GM18517 (cell line): ENCODE measurements around the gene MEN1.
A peak's percentile ranks its signal among the peaks of the same experiment; 100 is the strongest.

Source experiments
- ATAC-seq: cut with Tn5 transposase; IDR thresholded peaks from one replicate; pipeline ENCODE4 v1.9.1; 2021; ENCODE audit warnings: mild to moderate bottlenecking, moderate library complexity; ENCODE audit not compliant: unreplicated experiment

Gene MEN1

DNA sequence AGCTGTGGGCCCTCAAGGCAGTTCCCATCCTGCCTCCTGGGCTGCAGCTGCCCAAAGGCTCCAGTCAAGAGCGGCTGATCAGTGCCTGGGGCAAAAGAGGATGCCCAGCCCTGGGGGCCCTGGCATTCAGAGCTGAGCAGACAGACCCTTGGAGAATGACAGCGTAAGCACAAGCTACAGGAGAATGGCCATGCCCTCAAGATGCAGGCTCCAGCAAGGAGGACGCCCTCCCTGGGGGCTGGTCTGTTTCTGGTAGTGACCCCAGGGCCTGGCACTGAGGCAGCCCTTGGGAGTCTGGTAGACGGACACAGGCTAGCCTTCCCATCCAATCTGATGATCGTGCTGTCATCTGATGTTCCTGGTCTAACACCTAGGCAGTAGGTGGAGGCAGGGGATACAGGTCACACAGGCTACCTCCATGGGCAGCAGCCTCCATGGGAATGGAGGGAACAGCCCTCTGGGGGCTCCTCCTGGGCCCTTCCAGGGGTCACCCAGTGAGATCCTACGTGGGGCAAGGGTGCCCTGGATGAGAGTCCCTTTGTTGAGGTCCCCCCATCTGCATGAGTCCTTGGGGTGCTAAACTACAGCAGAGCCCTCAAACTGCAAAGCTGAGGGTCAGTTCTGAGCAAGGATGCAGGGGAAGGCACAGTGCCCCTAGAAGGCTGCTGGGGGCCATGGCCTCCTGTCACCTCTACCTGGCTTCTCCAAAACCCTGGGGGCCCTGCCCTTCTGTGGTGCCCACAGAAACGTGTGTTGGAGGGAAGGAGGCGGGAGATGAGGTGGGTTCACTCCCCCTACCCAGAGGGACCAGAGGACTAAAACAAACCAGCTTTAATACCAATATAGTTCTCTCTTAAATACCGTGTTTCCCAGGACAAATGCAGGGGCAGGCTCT lies 21.8 kb downstream of the MEN1 start:
- ATAC-seq = no peak

DNA sequence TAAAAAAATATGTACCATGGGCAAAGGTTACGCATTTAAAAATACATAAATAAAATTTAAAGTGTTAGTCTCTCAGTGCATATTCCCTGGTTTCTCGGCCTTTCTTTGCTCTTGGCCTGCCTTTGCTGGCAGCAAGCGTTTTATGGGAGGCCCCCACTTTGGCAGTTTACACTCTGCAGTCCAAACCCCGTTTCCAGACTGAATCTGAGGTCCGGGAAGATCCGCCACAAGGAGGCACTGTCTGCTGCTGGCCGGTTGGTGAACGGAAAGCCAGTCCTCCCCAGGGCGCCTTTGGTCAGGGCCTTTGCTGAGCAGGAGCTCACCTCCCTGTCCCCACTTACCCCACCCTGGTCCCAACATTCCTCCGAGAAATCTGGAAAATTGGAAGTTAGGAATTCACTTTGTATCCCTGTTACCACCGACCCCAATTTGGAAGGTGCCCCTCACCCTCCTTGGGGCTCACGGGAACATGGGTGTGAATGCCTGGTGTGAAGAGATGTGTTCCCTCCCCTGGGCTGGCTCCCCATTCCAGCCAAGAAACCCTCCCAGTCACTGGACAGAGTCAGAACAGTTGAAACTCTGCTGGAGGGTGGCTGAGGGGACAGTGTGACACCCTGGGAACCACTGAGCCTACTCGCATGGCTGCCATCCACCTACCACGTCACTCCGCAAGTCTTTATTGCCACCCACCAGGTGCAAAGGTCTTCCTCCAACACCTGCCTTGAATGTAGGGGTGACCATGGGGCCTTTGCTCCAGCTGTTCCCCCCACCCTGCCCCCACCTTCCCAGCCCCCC lies 22.6 kb downstream of the MEN1 start:
- ATAC-seq = no peak

DNA sequence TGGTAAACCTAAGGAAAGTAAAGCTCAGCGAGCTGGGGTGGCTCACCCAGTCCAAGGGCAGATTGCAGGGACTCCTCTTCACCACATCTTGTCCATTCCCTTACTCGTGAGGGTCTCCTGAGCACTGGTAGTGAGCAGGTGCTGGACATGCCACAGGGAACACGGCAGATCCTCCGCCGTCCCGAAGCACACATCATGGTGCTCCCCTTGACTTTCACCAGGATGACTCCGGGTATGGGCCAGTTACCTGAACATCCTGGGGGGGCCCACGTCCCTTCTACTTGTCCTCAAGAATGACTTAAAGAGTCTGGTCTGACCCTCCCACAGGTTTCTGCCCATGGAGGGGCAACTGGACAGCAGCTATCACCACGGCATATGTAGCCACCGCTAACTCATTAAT lies 24.0 kb downstream of the MEN1 start:
- no peak for ATAC-seq

DNA sequence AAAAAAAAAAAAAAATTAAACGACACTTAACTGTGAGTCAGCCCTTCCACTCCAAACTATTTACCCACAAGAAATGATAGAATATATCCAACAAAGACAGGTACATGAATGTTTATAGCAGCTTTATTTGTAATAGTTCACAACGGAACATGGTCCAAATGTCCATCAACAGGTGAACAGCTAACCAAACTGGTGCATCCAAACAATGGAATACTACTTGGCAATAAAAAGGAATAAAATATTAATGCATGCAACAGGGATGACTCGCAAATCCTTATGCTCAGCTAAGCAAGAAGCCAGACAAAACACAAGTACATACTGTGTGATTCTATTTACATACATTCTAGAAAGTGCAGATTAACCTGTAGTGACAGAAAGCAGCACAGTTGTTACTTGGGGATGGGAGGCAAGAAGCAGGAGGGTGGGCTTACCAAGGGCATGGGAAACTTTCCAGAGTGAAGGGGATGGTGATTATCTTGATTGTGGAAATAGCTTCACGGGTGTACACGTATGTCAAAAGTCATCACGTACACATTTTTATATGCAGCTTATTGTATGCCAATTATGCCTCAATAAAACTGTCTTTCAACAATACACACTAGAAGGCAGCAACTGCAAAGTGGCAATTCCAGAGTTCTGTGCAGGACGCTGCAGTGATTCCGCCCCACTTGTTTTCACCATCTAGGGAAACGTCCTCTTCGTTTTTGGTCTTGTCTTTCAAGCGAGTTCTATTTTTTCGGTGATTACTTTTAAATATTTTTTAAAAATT lies 25.4 kb downstream of the MEN1 start:
- no peak for ATAC-seq

DNA sequence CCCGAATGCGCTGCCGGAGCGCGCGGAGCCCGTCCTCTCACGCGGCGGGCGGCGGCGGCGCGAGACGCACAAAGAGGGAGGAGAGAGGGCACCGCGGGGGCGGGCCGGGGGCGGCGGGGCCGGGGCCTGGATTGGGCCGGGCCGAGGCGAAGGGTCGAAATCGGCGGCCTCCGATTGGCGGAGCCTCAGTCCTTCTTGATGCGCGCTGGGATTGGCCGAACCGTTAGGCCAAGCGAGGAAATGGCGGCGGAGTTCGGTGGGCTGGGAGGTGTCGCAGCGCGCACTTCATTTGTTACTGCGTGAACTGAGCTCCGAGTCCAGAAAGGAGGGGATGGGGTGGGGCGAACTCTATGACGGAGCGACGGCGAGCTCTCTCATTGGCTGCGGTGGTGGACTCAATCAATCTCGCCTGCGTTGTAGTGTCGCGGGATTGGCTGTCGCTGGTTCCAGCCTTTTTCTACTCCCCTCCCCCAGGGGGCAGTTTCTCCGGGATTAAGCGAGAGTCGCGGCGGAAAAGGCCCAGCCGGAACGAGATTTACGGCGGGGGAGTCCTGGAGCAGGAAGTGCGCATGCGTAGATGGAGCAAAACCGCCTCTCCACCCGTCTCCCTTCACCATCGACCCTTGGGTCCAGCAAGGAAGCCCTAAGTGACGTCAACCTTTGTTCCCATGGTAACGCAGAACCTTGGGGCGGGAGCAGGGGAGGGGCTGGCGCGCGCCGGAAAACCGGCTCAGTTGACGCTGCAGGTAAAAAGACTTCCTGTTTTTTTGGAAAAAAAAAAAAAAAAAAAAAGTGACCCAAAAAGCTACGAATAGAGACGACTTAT lies 31.7 kb downstream of the MEN1 start, which contains the start of gene SF1:
TSS of gene SF1 (minus strand) at position 70 of the 826 bp plus-strand sequence. CDS start 150 bp downstream, outside the sequence.
- ATAC-seq = peak; percentile 82

DNA sequence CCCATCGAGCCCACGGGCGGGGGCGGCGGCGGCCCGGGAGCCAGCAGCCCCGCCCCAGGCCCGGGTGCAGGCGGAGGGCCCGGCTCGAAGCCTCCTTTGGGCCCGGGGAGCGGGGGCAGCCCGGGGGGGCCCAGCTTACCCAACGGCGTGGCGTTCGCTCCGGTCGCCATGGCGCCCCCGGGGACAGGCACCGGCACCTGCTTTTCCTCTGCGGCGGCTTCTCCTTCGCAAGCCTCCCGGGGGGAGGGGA lies 32.2 kb downstream of the MEN1 start:
- ATAC-seq = peak; percentile 5

DNA sequence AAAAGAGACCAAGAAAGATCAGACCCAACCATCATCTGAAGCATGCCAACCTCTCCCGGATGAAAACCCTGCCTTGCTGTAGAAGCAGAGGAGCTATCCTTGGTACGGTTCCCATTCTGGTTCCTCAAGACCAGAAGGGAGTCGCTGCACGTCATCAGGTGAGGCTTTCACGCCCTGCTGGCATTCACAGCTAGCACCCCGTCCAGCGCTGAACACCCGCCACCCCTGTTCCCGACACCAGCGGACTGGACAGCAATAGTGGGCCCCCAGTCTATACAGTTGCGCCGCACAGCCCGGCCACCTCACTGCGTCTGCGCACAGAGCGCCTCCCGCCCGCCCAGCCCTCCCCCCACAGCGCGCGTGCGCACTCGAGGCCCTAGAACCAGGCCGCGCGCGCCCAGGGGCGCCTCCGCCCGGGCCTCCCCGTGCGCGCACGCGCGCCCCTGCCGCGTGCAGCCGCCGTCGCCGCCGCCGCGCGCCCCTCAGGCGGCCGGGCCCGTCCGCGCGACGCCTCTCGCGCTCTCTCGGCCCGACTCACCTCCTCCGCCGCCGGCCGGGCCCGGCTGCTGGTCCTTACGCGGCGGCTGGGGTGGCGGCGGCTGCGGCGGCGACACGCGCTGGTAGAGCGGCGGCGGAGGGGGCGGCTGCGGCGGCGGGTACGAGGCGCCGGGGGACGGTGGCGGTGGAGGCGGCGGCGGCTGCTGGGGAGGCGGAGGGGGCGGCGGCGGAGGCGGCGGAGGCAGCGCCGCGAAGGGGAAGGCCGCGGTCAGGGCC lies 32.7 kb downstream of the MEN1 start:
- no peak for ATAC-seq

DNA sequence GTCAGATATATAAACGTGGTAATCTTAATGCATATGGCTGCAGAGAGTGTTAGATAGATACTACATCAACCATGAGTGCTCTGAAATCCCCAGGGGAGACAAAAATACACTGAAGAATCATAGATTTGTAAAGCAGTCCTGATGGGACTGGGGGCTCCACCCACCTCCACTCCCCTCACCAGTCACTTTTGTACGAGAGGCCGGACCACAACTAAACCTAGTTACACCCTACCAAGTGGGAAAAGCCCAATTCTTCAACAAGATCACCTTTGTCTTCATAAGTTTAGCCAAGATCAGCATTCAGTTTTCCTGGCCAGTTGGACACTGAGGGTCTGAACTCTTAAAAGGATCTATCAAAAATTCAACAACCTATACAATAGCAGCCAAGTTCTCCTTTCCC lies 33.5 kb downstream of the MEN1 start:
- ATAC-seq = no peak

DNA sequence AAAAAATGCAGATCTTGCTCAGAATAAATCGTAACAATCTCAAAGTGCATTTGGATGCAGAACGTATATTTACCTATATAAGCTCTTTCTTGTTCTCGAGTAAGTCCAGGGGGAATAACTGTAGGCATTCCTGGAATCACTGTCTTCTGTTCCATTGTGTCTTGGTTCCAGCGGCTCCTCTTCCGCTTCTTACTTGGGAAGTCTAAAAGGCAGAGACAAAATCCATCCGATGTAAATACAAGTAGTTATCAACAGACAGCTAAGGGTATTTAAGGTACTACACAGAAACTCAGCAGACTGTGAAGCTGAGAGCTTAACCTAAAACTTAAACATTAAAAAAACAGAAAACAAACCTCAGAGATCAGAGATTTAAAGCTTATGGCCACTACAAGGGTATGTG lies 33.9 kb downstream of the MEN1 start:
- no peak for ATAC-seq

DNA sequence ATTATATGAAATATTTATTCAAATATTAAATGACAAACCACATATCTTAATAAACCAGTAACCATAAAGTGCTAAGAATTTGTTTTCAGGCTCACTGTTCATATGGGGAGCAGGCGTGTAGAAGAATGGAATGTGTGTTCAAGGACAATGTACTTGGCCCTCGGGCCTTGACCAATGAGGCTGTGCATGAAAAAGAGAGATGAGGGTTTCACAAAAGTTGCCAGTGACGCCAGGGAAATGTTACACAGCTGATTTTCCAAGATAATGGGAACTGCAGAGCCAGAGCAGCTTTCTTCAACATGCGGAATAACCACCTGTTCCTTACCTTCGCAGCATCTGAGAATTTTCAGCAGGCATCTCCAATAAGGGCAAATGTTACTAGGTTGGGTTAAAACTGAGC lies 36.2 kb downstream of the MEN1 start:
- no peak for ATAC-seq

DNA sequence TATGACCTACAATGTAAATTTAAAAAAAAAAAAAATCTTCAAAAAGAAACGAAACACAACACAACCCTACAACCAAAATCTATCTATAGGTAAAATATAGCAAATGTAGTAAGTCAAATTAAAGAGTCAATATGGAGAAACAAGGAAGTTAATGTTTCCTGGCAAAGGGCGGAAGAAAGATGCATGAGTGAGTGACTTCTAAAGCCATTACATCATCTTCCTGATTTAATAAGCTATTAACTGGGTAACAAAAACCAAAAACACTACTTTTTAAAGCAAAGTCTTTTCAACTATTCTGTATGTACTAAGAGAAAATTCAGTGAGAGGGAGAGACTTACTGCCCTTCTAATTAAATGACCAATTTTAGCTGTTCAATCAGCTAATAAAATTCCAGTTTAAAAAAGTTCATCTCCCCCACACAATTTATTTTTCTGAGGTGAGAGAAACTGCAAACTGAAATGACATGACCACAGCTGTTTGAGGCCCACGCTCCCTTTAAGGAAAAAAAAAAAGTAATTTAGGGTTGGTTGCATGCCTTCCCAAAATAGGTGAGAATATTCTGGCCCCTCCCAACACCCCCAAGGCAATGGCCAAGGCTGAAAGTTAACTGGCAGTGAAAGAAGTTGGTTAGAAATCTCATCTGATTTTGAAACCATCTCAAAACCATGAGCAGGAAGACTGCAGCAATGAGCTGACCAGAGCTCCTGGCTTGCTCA lies 37.9 kb downstream of the MEN1 start:
- no peak for ATAC-seq

DNA sequence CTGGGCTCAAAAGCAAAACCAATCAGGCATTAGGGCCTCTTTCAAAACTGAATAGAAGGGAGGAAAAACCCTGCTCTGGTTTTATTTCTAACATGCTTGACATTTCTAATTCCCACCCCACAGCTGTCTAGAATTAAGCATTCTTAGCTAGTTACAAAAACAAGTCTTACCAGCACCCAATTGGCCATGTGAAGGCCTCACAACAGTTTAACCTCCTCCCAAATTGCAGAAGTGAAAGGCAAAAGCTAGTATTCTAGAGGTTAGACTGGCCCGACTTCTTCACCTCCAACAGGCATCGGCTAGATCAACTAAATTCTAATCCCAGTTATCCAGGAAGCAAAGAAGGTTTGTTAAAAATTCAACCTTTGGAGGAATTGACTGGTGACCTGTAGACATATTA lies 38.5 kb downstream of the MEN1 start:
- no peak for ATAC-seq

DNA sequence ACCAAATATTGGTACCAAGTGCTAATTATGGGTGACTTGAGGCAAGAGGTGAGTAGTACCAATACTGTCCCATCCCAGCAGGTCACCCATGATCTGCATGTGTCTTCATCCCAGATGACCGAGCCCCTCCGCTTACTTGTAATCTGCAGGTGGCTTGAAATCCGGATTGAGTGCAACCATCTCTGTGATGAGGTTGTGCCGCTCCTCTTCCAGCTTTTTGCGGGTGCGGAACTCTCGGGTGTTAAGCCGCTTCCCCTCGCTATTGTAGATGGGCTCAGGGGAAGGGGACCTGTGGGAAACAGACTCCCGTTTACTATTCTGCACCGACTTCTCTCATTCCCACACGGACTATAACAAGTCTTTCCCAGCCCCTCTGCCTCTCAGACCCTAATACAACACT lies 40.2 kb downstream of the MEN1 start:
- ATAC-seq = no peak

DNA sequence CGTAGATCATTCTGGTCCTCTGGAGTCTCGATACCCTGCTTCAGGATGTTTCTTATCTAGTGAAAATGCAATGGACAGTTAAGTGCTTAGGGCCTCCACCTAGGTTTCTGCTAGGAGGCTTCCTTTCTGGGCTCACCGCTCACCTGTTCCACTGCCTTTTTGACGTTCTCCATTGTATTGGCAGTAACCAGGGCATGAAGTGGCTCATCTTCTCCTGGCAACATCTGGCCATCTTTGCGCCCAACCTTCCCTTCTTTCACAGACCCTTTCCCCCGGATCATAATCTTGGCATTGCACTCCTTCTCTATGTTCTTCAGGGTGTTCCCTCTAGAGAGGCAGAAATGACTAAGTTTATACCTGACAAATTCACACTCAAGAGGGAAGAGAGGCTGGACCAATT lies 41.1 kb downstream of the MEN1 start:
- ATAC-seq = no peak

DNA sequence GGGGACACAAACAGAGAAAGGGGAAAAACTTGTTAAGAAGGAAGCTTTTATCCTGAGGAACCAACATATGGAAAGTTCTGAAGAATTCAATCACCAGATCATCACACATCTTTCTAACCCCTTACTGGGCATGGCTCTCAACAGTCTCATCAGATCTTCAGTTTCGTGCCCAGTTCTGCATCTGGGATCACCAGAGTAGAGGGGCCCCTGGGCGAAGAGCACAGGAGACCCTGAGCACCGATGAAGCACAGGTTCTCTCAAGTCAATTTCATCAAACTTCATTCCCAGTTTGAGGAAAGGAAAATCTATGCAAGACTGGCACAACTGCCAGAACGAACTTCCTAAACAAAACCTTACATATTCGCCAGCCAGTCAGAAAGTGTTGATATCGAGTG lies 42.1 kb downstream of the MEN1 start:
- no peak for ATAC-seq

DNA sequence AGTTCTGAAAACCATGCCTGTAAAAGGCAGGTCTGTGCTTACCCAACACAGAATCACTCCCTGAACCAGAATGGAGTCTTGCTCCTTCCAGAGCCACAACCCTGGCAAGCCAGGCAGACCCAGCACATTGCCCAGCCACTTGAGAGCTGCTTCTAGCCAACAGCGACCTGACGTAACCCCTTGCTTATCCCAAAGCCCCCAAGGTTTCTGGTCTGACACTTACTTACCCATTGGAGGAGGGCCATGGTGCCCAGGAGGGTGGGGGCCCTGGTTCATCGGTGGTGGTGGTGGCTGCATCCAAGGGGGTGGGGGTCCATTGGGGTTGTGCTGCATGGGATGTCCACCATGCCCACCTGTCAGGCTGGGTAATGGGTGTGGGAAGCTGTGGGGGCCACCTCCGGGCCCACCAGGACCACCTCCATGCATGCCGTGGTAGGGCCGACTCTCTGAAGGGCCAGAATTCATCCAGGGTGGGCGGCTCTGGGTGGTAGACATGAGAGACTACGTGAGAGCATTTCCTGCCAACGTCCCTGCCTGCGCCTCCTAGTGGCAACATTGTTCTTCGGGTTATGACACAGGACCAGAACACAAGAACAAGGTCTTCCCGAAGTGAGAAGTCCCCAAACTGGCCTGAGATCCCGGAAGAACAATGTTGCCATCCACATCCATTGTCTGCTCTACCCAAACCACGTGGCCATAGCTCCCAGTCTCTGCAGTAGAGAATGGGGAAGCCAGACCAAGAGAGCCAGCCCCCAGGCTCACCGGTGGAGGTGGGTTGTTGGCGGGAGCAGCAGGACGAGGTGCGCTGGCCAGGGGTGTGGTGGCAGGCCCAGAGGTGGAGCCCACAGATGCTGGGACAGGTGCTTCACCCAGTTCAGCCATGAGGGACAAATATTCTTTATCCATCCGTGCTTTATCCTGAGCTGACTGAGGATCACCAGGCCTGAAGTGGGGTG lies 42.7 kb downstream of the MEN1 start:
- ATAC-seq = no peak

DNA sequence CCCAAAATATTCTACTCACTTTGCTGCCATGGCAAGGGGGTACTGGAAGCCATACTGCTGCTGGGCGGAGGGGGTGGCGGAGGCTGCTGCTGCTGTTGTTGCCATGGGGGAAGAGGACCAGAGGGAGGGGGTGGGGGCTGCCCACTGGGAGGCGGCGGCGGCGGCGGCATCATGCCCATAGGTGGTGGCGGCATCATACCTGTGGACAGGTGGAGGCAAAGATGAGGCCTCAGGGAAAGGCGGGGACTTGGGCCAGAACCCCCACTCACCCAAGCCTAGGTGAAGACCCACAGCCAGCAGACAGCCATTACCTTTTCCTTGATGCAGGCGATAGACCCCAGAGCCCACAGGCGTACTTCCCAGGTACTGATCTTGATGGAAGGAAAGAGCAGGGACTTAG lies 43.5 kb downstream of the MEN1 start:
- ATAC-seq = no peak
